SU-DHL-6 (cell line): ENCODE data around the gene ZCCHC3.

Source experiments
- EZH2phosphoT487 ChIP-seq: fragments of 200-600 bp; sonication (generic), shearing (Covaris generic); conservative IDR thresholded peaks from 2 replicates; pipeline ENCODE4 v1.6.1; 2018; ENCODE audit warnings: mild to moderate bottlenecking, antibody characterized with exemption, low read length, moderate library complexity, mixed read lengths
- TF ChIP-seq, protein P1 (sequence below): fragments of 200-600 bp; sonication (generic); IDR thresholded peaks from one replicate; pipeline ENCODE4 v1.5.1; 2017; ENCODE audit warnings: antibody characterized with exemption, mild to moderate bottlenecking, low read length, moderate library complexity; ENCODE audit not compliant: insufficient read depth, poor library complexity, severe bottlenecking

DNA sequence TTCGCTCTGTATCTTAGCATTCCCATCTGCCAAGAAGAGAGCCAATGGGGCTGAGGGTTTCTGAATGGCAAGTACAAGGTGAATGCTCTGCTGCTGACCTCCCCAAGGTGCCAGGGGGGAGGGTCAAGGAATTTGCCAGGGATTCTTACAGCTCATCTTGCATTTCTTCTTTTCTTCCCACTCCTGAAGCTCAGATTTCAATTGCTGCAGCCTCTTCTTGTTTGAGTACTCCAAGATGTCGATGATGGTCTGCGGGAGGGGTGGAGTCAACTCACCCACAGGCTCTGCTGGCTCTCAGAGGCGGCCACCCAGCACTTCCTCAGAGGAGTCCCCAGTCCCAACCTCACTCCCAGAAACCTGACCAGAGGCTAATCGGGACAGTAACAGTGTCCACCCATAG, 19.2 kb upstream of the ZCCHC3 start:
- TF ChIP-seq, protein P1, sequence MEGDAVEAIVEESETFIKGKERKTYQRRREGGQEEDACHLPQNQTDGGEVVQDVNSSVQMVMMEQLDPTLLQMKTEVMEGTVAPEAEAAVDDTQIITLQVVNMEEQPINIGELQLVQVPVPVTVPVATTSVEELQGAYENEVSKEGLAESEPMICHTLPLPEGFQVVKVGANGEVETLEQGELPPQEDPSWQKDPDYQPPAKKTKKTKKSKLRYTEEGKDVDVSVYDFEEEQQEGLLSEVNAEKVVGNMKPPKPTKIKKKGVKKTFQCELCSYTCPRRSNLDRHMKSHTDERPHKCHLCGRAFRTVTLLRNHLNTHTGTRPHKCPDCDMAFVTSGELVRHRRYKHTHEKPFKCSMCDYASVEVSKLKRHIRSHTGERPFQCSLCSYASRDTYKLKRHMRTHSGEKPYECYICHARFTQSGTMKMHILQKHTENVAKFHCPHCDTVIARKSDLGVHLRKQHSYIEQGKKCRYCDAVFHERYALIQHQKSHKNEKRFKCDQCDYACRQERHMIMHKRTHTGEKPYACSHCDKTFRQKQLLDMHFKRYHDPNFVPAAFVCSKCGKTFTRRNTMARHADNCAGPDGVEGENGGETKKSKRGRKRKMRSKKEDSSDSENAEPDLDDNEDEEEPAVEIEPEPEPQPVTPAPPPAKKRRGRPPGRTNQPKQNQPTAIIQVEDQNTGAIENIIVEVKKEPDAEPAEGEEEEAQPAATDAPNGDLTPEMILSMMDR, result no peak
- TF ChIP-seq EZH2phosphoT487, result no peak
